GM18517 (cell line): Measurements from ENCODE around the gene DMD.
A peak's percentile ranks its signal among the peaks of the same experiment; 100 is the strongest.

Experiments
- ATAC-seq: cut with Tn5 transposase; IDR thresholded peaks from one replicate; pipeline ENCODE4 v1.9.1; 2021; ENCODE audit warnings: mild to moderate bottlenecking, moderate library complexity; ENCODE audit not compliant: unreplicated experiment

The DMD gene

DNA sequence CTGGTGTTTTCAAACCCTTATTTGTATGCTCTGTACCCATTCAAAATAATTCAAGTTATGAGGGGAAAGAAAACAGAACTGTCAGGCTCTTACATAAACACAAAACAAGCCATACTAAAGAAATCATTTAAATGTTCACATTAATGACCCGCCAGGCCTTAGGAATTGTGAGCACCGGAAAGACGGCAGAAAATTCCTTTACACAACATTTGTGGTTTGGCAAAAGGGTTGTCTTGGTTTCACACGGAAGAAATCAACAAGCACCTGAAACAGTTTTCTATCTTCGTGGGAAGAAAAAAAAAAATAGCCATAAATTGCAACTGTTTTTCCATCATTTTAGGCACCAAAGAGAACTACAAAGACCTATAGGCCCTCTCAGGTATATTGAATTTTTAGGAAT is 1951.0 kb downstream of the DMD start:
- no peak for ATAC-seq

- ATAC-seq: no peak
Measured at GRCh38 chrX:31258166-31258565, 1953.2 kb downstream of the DMD start.

- ATAC-seq: no peak
Measured at GRCh38 chrX:31255310-31256033, 1955.9 kb downstream of the DMD start.

GRCh38 chrX:31252133-31252532 is 1959.2 kb downstream of the DMD start:
- ATAC-seq: no peak

DNA sequence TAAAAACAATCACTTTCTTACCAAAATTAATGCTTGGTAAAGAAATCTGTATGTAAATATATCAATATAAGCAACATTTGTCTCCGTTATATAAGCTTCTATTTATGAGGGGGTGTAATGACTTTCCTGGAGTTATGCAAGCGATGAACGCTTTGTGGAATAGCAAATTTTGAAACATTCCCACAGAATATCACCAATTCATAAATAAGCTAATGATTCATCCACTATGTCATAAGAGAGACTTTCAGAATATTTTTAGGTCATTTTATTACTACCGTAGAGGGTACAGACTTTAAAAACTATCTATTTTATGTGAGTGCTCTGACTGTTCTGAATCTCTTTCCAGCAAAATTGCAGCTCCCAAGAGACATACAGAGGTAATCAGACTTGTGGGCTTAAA is 1960.0 kb downstream of the DMD start:
- no peak for ATAC-seq

- no peak for ATAC-seq
Measured at GRCh38 chrX:31245714-31246113, 1965.6 kb downstream of the DMD start.

- no peak for ATAC-seq
Measured at GRCh38 chrX:31243804-31244203, 1967.5 kb downstream of the DMD start.

DNA sequence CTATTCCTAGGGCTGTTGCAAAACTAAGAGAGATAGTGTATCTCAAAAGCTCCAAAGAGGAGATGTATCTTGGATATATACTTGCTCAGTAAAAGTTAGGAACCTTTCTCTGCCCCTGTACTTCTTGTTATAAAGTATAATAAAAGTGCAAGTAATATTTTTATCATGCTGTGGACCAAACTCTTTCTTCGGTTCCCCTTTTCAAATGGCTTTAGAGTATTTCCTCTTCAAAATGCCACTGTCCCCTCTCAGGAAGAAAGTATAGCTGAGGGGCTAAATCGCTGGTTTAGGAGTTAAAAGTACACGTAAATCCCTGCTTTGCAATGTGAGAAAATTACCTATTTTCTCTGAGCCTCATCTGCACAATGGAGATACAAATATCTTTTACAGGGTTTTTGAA is 1970.4 kb downstream of the DMD start:
- no peak for ATAC-seq

GRCh38 chrX:31237189-31237588 is 1974.2 kb downstream of the DMD start:
- ATAC-seq: peak; percentile 68

GRCh38 chrX:31236231-31236630 is 1975.1 kb downstream of the DMD start:
- peak; percentile 58 for ATAC-seq

- ATAC-seq: no peak
Measured at GRCh38 chrX:31233941-31234496, 1977.3 kb downstream of the DMD start.

DNA sequence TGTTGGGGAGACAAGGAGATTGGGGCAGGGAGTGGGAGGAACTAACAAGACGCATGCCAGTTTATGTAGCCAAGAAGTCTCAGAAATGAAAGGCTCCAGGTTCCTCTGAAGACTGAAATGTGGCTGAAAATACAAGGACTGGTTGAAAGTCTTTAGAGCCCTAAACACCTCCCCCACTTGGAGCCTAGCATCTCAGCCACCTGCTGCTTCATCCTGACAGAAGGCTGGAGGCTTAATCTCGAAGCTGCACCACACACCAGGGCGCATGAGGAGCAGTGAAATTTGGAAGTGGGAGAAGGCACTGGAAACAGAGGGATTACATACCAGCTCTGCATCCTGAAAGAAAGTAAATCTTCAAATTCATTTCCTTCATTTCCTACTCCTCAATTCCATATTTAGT is 1978.8 kb downstream of the DMD start:
- ATAC-seq: no peak

- ATAC-seq: peak; percentile 92
Measured at GRCh38 chrX:31228909-31229308, 1982.4 kb downstream of the DMD start.

- ATAC-seq: no peak
Measured at GRCh38 chrX:31228415-31228832, 1982.9 kb downstream of the DMD start.

- no peak for ATAC-seq
Measured at GRCh38 chrX:31227250-31227649, 1984.1 kb downstream of the DMD start.

DNA sequence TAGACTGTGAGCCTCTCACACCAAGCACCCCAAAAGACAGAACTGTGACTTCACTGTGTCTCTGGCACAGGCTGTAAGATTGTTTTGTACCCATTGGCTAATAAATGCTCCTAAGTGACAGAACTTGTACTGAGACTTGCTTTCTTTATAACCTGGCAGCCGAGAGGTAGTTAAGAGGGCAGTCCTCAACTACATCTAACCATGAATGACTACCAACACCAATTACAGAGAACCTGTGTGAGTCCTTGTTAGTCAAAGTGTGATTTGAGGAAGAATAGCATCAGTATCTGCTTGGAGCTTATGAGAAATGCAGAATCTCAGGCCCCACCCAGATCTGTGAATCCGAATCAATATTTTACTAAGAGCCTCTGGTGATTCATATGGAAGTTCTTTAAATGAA is 1985.5 kb downstream of the DMD start:
- ATAC-seq: no peak

- no peak for ATAC-seq
Measured at GRCh38 chrX:31224381-31225012, 1986.9 kb downstream of the DMD start.

DNA sequence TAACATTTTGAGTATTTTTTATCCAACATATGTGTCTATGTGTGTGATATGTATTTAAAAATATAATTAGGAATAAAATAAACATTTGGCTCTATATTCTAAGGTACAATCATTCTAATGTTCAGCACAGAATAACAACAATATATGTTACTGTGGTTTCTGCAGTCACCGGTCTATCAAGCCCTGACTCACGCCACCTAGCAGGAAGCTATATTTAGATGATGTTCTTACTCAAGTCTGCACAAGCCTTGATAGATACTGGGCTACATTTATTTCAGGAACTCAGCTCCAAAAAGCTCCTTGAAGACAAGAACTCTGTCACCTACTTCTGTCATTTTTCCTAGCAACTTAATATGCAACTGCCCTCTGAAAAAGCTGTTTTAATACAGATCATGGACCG is 1987.5 kb downstream of the DMD start:
- ATAC-seq: peak; percentile 82

DNA sequence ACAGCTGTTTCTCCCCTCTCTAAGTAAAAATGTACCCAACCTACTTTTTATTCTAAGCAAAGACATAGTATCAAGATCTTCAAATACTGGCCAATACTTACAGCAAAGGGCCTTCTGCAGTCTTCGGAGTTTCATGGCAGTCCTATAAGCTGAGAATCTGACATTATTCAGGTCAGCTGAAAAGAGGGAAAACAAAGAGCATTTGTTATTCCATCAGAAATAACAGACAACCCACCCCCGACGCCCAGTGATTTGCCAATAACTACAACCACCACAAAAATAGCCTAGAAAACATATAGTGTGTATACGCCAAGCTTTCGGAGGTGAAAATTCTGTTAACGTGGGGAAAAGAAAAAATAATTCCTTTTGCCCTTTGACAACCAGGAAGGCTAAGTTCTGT is 1988.4 kb downstream of the DMD start:
- no peak for ATAC-seq

- ATAC-seq: no peak
Measured at GRCh38 chrX:31219174-31219573, 1992.2 kb downstream of the DMD start.

GRCh38 chrX:31217084-31217483 is 1994.3 kb downstream of the DMD start:
- ATAC-seq: no peak

GRCh38 chrX:31215277-31215815 is 1996.0 kb downstream of the DMD start:
- no peak for ATAC-seq
